Measurements from ENCODE around the gene PERM1.

DNA sequence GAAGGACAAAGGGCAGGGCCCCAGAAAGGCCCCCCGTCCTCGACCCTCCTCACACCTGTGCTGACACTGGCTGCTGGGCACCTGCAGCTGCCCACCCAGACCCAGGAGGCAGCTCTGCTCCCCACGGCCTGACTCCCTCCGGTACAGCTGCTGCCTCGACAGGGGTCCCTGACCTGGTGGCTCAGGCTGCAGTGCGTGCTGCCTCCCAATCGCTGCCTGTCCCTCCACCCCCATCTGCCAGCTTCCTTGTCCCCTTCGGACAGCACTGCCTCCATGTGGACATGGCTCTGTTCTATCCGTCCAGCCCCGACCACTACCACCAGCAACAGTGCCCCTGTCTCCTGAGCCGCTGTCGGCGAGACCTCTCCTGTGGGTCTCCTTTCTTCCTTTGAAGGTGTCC is 27.0 kb downstream of the PERM1 start:
- TF ChIP-seq, protein P1, sequence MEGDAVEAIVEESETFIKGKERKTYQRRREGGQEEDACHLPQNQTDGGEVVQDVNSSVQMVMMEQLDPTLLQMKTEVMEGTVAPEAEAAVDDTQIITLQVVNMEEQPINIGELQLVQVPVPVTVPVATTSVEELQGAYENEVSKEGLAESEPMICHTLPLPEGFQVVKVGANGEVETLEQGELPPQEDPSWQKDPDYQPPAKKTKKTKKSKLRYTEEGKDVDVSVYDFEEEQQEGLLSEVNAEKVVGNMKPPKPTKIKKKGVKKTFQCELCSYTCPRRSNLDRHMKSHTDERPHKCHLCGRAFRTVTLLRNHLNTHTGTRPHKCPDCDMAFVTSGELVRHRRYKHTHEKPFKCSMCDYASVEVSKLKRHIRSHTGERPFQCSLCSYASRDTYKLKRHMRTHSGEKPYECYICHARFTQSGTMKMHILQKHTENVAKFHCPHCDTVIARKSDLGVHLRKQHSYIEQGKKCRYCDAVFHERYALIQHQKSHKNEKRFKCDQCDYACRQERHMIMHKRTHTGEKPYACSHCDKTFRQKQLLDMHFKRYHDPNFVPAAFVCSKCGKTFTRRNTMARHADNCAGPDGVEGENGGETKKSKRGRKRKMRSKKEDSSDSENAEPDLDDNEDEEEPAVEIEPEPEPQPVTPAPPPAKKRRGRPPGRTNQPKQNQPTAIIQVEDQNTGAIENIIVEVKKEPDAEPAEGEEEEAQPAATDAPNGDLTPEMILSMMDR (conservative IDR thresholded peaks at IDR 0.05; ENCODE audit: low read length), result no peak
- TF ChIP-seq EZH2phosphoT487 (IDR thresholded peaks at IDR 0.05; ENCODE audit: borderline replicate concordance, low read depth, low read length), result no peak
